Activated T-cell treated with anti-CD3 and anti-CD28 coated beads, Interleukin-2, amount 50 U/mL, for 24 hours (primary cell): ENCODE results near the gene DDO.
"Not testable (repeated sequence)": the region's sequence is repeated elsewhere in the genome, so short reads cannot be mapped to it uniquely, and the experiment has no call there.

Source experiments
- DNase-seq: peaks from one replicate; pipeline ENCODE4 v3.0.0-alpha.2; 2020
- H3K27ac Mint-ChIP-seq: 2 replicates; pipeline ENCODE4 v1.8.0; 2020; ENCODE audit warnings: mild to moderate bottlenecking, mixed read lengths
- H3K27me3 Mint-ChIP-seq: 2 replicates; pipeline ENCODE4 v1.8.0; 2020; ENCODE audit warnings: mixed read lengths
- H3K36me3 Mint-ChIP-seq: 2 replicates; pipeline ENCODE4 v1.8.0; 2020; ENCODE audit warnings: low read depth, mixed read lengths
- H3K4me1 Mint-ChIP-seq: 2 replicates; pipeline ENCODE4 v1.8.0; 2020; ENCODE audit warnings: low read depth, mixed read lengths
- H3K4me3 Mint-ChIP-seq: 2 replicates; pipeline ENCODE4 v1.8.0; 2020; ENCODE audit warnings: mild to moderate bottlenecking, moderate library complexity, mixed read lengths
- H3K9me3 Mint-ChIP-seq: 2 replicates; pipeline ENCODE4 v1.8.0; 2020; ENCODE audit warnings: mixed read lengths

DDO gene

GRCh38 chr6:110415086-110415916, at the start of gene DDO:
Gene DDO, minus strand, starts transcription at chr6:110415575. Its CDS starts 2,113 bp downstream, at chr6:110413462.
- Mint-ChIP-seq H3K9me3 (no peaks in the 10 kb centered on the region), H3K27me3 (peaks cover 24% of the 10 kb centered on the region), H3K36me3 (no peaks in the 10 kb centered on the region), H3K4me3 (no peak within 1 kb of the TSS), H3K4me1 (peaks cover 7% of the 10 kb centered on the region), H3K27ac (no peak within 1 kb of the TSS)
- DNase-seq = no peak

- no peaks in the 10 kb centered on the region for H3K36me3 Mint-ChIP-seq
- no peak overlapping the region for H3K4me3 Mint-ChIP-seq
- peaks cover 18% of the 10 kb centered on the region for H3K27me3 Mint-ChIP-seq
- no peak overlapping the region for H3K27ac Mint-ChIP-seq
- H3K4me1 Mint-ChIP-seq = no peaks in the 10 kb centered on the region
- H3K9me3 Mint-ChIP-seq = peaks cover 36% of the 10 kb centered on the region
- no peak for DNase-seq
Observed at GRCh38 chr6:110462884-110463481, 47.6 kb upstream of the DDO start.

- H3K9me3 Mint-ChIP-seq = peaks cover 36% of the 10 kb centered on the region
- H3K4me1 Mint-ChIP-seq = no peaks in the 10 kb centered on the region
Observed at GRCh38 chr6:110461376-110461775, 46.0 kb upstream of the DDO start.

GRCh38 chr6:110459137-110459536, 43.8 kb upstream of the DDO start:
- H3K9me3 Mint-ChIP-seq = peaks cover 23% of the 10 kb centered on the region
- no peaks in the 10 kb centered on the region for H3K36me3 Mint-ChIP-seq
- no peaks in the 10 kb centered on the region for H3K4me1 Mint-ChIP-seq
- peaks cover 5% of the 10 kb centered on the region for H3K27me3 Mint-ChIP-seq
- no peak overlapping the region for H3K4me3 Mint-ChIP-seq
- DNase-seq = no peak
- H3K27ac Mint-ChIP-seq = no peak overlapping the region

More at GRCh38 chr6:110461376-110461775, 46.0 kb upstream of the DDO start:
- no peak for DNase-seq
- Mint-ChIP-seq H3K27me3 (peaks cover 18% of the 10 kb centered on the region), H3K27ac (no peak overlapping the region), H3K36me3 (no peaks in the 10 kb centered on the region), H3K4me3 (no peak overlapping the region)

- H3K27ac Mint-ChIP-seq = no peak overlapping the region
- H3K4me1 Mint-ChIP-seq = no peaks in the 10 kb centered on the region
- peaks cover under 1% of the 10 kb centered on the region for H3K27me3 Mint-ChIP-seq
- H3K9me3 Mint-ChIP-seq = peaks cover 16% of the 10 kb centered on the region
- DNase-seq = no peak
- no peaks in the 10 kb centered on the region for H3K36me3 Mint-ChIP-seq
- H3K4me3 Mint-ChIP-seq = no peak overlapping the region
Observed at GRCh38 chr6:110458476-110458875, 43.1 kb upstream of the DDO start.

GRCh38 chr6:110457567-110458175, 42.3 kb upstream of the DDO start:
- not testable (repeated sequence) for H3K27me3 Mint-ChIP-seq, H3K4me1 Mint-ChIP-seq, H3K36me3 Mint-ChIP-seq, H3K27ac Mint-ChIP-seq, H3K4me3 Mint-ChIP-seq, DNase-seq
- peaks cover 11% of the 10 kb centered on the region for H3K9me3 Mint-ChIP-seq

- no peak for DNase-seq
- H3K4me3 Mint-ChIP-seq = no peak overlapping the region
- H3K27me3 Mint-ChIP-seq = peaks cover 4% of the 10 kb centered on the region
- H3K9me3 Mint-ChIP-seq = peaks cover 5% of the 10 kb centered on the region
- H3K27ac Mint-ChIP-seq = no peak overlapping the region
- no peaks in the 10 kb centered on the region for H3K4me1 Mint-ChIP-seq
- H3K36me3 Mint-ChIP-seq = no peaks in the 10 kb centered on the region
Observed at GRCh38 chr6:110456694-110457093, 41.3 kb upstream of the DDO start.

- Mint-ChIP-seq H3K36me3 (no peaks in the 10 kb centered on the region), H3K27me3 (peaks cover 14% of the 10 kb centered on the region), H3K9me3 (no peaks in the 10 kb centered on the region), H3K4me1 (no peaks in the 10 kb centered on the region), H3K27ac (no peak overlapping the region), H3K4me3 (no peak overlapping the region)
- DNase-seq = no peak
Observed at GRCh38 chr6:110449541-110449895, 34.1 kb upstream of the DDO start.

- Mint-ChIP-seq H3K27me3 (peaks cover 14% of the 10 kb centered on the region), H3K4me1 (no peaks in the 10 kb centered on the region), H3K4me3 (no peak overlapping the region), H3K9me3 (no peaks in the 10 kb centered on the region), H3K36me3 (no peaks in the 10 kb centered on the region), H3K27ac (no peak overlapping the region)
- DNase-seq = no peak
Observed at GRCh38 chr6:110448846-110449540, 33.6 kb upstream of the DDO start.

GRCh38 chr6:110447761-110448160, 32.4 kb upstream of the DDO start:
- Mint-ChIP-seq H3K27ac (no peak overlapping the region), H3K4me1 (no peaks in the 10 kb centered on the region), H3K36me3 (no peaks in the 10 kb centered on the region), H3K4me3 (no peak overlapping the region), H3K9me3 (no peaks in the 10 kb centered on the region), H3K27me3 (peaks cover 12% of the 10 kb centered on the region)
- no peak for DNase-seq

GRCh38 chr6:110446405-110446804, 31.0 kb upstream of the DDO start:
- H3K27ac Mint-ChIP-seq = no peak overlapping the region
- H3K9me3 Mint-ChIP-seq = no peaks in the 10 kb centered on the region
- H3K27me3 Mint-ChIP-seq = peaks cover 10% of the 10 kb centered on the region
- H3K4me3 Mint-ChIP-seq = no peak overlapping the region
- DNase-seq = no peak
- no peaks in the 10 kb centered on the region for H3K36me3 Mint-ChIP-seq
- no peaks in the 10 kb centered on the region for H3K4me1 Mint-ChIP-seq

- Mint-ChIP-seq H3K9me3 (no peaks in the 10 kb centered on the region), H3K27me3 (peaks cover 14% of the 10 kb centered on the region), H3K36me3 (no peaks in the 10 kb centered on the region), H3K4me1 (no peaks in the 10 kb centered on the region), H3K27ac (no peak overlapping the region), H3K4me3 (no peak overlapping the region)
- no peak for DNase-seq
Observed at GRCh38 chr6:110440026-110440425, 24.7 kb upstream of the DDO start.

- DNase-seq = no peak
- Mint-ChIP-seq H3K36me3 (no peaks in the 10 kb centered on the region), H3K9me3 (no peaks in the 10 kb centered on the region), H3K27me3 (peaks cover 14% of the 10 kb centered on the region), H3K27ac (no peak overlapping the region), H3K4me3 (no peak overlapping the region), H3K4me1 (no peaks in the 10 kb centered on the region)
Observed at GRCh38 chr6:110439356-110439755, 24.0 kb upstream of the DDO start.

GRCh38 chr6:110434961-110435602, 19.7 kb upstream of the DDO start:
- H3K4me3 Mint-ChIP-seq = no peak overlapping the region
- no peak for DNase-seq
- no peaks in the 10 kb centered on the region for H3K9me3 Mint-ChIP-seq
- H3K27me3 Mint-ChIP-seq = peaks cover 5% of the 10 kb centered on the region
- no peaks in the 10 kb centered on the region for H3K36me3 Mint-ChIP-seq
- no peak overlapping the region for H3K27ac Mint-ChIP-seq
- H3K4me1 Mint-ChIP-seq = no peaks in the 10 kb centered on the region
